GM04503 (cell line): ENCODE results near the gene LYRM9.
"Not testable (repeated sequence)": the region's sequence is repeated elsewhere in the genome, so short reads cannot be mapped to it uniquely, and the experiment has no call there.

ENCODE experiments used
- DNase-seq: peaks from one replicate; pipeline ENCODE4 v3.0.0-alpha.2; 2012; ENCODE audit warnings: low read depth

The LYRM9 gene

DNA sequence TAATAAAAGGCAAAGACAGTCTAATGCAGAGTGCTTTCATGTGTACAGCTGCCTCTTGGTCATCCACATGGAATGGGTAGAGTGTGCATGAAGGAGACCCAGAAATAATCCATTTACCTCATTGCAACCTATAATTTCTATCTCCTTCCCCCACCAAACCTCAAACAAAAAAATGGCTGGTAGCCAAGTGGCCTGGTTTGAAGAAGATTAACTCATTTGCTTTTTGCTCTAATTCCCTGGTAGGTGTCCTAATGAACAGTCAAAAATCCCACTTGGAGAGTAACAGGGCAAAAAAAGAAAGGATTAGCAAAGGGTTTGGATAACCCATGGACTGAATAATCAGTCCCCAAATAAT, 13.0 kb upstream of the LYRM9 start:
- no peak for DNase-seq

DNA sequence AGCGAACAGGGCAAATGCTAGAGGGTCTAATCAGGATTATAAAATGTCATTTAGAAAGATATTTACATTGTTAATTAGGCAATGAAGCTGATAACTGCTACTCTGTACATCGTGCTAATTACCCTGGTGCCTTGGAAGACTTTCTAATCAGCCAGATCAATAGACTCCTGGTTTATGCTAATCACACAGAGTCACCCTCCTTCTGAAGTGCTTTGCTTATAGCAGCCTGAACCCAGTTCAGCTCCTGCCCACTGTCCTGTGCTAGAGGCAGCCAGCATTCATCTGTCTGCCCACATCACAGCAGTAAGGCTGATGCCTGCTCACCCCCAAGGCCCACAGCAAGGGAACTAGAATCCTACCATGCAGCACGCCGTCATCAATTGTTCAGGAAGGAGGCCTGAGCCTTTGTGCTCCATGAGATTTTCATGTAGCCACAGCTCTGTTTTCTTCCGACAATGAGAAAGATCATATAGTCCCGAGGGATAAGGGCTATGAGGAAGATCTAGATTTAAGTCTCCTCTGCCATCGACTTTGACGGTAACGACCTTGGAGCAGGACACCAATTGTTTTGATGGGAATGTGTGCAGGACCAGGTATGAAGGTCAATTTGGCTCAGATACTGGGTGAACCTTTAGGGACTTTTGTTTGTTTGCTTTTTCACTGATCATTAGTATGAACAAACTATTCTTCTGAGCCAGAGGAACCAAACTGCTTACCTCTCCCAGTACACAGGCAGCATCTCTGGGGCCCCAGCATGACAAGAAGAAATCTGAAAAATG, 12.5 kb upstream of the LYRM9 start:
- DNase-seq = no peak

DNA sequence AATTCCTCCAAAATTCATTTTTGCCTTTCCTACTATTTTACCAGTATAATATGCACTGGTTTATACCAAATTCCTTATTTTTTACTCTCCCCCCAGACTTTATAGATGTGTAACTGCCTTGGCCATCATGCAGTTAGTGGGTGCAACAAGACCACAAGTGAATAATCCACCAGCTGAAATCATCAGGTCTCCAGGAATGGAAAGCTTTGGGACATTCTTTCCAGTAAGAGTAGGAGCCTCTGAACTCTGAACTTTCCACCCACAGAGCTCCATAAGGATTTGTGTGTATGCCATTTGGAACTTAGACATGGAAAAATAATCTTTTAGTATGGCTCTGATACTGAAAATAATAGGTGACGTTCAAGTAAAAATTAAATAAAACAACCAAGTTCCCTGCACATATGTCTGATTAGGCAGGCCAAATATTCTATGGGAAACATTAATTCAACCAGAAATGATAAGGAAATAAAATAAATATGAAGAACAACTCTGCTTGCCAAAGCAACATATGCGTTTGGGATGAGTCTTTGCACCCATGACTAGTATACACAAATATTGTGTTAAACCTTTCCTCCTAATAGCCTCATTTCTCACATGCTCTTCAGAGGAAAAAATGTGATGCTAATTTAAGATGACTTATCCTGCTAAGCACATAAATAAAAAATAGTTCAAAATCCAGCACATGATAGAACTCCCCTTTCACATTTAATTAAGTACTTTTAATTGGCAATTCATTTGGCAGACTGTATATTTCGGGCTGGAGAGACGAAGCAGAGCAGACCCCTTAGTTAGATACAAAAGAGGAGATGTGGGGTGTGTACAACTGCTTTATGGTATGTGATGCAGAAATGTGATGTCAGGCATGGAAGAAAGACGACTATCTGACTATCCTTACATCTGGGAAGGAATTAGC, 11.6 kb upstream of the LYRM9 start:
- DNase-seq = no peak

DNA sequence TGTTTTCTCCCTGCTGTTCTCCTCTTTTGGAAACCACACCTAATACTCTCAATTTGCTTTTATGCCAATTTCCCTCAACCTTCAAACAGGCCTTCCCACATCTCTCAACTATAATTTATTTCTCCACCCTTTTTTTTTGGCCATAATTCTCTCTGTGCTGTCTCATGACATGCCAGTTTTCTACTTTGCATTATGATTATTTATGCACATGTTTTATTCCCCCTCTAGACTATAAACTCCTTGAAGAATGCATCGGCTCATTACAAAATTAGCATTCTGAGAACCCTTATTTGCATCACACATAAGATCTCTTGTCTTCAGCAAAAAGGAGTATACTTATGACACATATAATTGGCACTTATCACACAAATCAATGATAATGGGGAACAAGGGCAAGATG, 10.9 kb upstream of the LYRM9 start:
- no peak for DNase-seq

DNA sequence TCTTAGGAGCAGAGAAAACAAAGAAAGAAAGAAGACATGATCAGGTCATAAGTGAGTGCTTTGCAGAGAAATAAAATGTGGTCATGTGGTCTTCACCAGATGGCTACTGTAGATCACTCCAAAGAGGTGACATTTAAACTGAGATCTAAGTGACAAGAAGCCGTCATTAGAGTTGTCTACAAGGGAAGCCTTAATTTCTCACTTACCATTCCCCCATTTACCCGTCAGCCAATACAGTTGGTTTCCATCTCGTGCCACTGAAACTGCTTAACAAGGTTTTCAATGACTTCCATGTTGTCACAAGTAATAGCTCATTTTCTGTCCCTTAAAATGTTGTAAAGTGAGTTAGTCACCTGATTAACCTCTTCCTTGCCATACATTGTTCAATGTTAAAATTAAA, 6.4 kb upstream of the LYRM9 start:
- no peak for DNase-seq

DNA sequence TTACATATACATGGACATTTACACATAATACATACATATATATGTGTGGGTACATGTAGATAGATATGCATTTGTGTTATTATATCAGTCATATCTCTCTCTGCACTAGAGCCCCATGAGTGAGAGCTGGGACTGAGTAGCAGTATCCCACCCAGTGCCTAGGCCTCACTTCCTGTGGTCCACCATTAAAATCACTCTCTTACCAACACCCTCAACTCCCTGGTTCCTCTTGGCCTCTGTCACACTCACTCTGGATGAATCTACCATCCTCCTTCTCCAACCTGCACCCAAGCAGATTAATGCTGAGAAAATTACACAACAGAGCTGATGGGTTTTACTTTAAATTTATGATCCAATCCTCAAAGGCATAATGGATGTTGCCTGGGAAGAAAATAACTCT, 4.9 kb upstream of the LYRM9 start:
- DNase-seq = no peak

DNA sequence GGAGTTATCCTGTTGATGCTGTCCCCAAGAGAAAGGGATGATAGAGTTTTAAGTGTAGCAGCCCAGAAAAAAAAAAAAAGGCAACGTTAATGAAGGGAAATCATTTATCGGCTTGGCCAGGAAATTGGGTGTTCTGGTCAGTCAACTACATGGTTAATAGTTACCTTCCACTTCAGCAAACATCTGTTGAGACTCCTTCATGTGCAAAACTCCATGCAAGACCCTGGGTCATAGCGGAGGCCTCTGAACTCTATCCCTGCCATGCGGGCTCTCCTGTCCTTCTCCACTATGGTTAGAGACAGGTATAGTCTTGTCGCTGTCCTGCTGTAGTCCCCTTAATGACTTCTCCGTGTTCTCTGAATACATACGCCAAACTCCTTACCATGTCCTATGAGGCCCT, 3.5 kb upstream of the LYRM9 start:
- no peak for DNase-seq

DNA sequence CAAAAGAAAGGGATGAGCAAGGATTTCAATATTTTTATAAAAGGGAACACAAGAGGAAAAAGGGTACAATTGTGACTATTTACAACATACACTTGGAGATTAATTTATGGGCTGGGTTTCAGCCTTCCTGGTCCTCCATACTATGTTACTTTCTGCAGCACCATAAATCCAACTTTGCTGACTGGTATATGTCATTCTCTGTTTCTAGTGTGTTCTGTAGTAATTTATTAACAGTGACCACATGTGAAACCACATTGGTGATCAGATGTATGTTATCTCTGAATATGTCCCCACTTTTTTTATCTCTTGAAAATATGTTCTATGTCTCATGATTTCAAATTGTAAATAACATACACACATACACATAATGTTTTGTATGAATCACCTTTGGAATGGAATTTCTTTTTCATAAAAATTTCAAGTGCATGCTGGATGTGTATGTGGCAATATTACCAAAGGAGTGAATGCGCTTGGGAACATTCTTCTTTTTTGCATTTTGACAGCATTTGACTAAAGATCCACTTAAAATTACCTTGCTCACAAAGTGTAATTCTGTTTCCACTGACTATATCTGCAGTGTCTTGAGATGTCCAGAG, 2.9 kb upstream of the LYRM9 start:
- no peak for DNase-seq

DNA sequence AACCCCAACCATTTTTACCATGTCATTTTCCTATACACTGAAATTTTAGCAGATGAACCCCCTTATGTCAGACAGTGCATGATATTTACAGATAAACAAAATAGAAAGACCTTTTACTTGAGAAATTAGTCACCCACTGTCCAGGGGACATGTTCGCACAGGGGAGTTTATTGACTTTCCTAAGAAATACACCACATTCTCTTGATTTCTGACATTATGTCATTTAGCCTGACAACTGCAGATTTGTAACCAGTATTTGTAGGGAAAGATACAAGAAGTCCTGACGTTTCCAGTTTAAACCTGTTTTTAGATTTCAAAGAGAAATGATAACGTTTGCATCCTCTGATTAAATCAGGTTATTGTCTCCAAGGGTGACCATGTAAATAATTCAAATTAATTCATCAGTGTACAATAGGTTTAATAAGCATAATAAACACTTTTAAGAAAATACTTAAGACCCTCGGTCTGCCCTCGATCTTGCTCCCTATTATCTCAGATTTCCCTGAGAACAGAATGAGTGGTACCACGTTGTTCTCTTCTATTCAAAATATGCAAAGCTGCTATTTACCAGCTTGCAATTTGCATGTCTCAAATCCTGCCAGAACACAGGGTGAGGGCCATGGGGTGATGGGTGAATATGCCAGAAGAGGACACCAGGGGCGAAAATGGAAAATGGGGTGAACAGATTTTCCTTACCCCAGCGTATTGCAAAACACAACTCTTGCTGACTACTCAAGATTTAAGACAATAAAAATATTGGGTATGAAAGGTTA, 2.1 kb upstream of the LYRM9 start:
- no peak for DNase-seq

DNA sequence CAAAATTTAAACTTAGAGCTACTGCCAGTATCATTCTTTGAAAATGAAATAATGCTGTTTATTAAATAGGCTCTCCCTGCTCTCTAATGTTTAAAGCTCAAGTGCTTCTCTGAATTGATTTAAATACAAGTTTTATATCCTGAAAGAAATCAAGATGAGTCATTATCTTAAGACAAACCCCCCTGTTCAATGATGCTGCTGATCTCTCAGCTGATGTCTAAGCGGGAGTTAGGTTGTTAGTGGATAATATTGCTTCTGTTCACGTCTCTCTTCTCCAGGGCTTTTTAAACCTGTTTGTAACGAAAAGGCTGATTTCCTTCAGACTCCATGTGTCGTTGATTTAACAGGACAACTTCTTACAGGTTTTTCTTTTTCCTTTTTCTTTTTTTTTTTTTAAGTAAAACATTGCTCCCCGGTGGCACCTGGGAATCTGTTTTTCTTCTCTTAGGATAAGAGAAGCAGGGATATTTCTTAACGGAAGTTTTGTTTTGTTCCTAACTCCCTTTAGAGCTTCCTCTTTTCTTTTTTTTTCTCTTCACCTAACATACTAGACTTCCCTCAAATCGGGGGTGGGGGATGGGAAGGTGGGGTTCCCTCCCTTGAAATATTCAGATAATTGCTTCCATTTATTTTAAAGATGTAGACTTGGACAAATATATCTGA, 807 bp upstream of the LYRM9 start:
- no peak for DNase-seq

DNA sequence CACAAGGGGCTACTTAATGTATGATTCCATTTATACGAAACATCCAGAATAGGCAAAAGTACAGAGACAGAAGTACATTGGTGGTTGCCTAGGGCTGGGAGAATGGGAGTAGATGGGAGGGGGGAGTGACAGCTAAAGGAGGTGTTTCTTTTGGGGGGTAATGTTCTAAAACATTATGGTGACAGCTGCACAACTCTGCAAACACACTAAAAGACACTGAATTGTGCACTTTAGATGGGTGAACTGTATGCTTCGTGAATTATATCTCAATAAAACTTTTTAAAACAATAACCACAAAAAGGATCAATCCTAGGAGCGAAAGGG, 661 bp downstream of the LYRM9 start:
- no peak for DNase-seq

DNA sequence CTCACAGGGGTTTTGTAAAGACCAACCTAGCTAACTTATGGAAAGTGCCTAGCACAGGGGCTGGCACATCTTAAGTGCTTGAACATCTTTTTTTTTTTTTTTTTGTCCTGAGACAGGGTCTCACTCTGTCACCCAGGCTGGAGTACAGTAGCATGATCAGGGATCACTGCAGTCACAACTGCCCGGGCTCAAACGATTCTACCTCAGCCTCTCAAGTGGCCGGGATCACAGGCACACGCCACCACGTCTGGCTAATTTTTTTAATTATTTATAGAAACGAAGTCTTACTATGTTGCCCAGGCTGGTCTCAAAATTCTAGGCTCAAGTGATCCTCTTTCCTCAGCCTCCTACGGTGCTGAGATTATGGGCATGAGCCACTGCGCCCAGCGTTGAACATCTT, 1.3 kb downstream of the LYRM9 start:
- no peak for DNase-seq

DNA sequence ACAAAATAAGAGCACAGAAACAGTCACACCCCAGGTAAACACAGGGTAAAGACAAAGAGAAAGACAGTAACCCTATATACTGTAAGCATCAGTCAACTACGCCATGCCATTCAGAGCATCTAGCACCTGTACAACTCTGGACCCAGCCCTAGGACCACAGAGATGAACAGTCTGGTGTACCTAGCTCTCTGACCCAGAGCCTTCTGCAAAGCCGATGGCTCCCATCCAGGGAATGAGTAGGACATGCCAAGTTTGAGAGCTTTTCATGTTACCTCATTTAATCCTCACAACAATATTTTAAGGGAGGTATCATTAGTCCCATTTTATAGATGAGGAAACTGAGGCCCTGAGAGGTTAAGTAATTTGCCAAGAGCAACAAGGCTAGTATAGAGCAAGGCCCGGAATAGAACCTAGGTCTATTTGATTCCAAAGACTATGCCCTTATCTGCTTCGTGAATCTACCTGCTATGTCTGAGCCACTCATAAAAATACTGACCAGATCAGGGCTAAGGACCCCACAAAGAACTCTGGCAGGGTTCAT, 3.4 kb downstream of the LYRM9 start:
- DNase-seq = no peak

DNA sequence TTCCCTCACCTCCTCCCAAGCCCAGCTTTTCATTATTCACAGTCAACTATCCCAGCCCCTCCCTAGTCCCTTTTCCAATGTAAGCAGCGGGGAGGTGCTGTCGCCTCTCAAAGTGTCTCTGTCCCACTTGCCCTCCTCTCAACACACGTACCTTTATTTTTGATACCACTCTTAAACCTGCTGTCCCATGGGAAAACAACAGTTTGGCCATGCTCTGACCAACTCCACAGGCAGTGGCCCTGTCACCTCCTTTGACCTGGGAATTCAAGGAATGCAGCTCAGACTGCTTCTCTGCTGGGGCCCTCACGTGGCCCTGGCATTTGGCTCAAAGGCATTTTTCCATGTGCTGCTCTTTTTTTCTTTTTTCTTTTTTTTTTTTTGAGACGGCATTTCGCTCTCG, 4.2 kb downstream of the LYRM9 start:
- no peak for DNase-seq

DNA sequence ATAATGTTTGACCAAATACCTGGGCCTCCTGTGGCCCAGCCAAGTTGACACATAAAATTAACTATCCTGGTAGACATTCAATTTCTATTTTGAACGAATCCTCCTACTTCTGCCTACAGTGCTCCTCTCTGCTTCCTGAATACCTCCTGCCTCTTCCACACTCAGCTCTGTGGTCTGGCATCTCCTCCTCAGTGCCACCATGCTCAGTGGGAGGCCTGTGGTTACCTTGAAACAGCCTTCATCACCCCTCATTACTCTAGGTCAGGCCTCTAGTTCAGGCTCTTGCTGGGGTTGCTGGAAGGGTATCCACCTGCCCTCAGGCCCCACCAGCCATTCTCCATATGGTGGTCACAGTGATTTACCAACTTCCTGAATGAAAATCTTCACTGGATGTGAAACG, 5.1 kb downstream of the LYRM9 start:
- DNase-seq = no peak

DNA sequence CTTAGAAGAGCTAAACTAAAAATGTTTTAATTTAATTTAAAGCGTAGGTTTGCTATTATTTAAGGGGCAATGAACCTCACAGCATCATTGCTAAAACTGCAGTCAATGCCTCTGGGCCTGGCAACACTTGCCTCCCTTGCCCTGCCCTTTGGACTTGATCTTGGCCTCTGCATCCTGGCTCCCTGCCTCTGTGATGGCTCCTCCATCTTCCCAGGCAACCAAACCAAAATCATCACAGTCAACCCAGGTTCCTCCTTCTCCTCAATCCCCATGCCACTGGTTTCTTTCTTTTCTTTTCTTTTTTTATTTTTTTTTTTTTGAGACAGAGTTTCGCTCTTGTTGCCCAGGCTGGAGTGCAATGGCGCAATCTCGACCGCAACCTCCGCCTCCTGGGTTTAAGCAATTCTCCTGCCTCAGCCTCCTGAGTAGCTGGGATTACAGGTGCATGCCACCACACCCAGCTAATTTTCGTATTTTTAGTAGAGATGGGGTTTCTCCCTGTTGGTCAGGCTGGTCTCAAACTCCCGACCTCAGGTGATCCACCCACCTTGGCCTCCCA, 6.7 kb downstream of the LYRM9 start:
- not testable (repeated sequence) for DNase-seq

DNA sequence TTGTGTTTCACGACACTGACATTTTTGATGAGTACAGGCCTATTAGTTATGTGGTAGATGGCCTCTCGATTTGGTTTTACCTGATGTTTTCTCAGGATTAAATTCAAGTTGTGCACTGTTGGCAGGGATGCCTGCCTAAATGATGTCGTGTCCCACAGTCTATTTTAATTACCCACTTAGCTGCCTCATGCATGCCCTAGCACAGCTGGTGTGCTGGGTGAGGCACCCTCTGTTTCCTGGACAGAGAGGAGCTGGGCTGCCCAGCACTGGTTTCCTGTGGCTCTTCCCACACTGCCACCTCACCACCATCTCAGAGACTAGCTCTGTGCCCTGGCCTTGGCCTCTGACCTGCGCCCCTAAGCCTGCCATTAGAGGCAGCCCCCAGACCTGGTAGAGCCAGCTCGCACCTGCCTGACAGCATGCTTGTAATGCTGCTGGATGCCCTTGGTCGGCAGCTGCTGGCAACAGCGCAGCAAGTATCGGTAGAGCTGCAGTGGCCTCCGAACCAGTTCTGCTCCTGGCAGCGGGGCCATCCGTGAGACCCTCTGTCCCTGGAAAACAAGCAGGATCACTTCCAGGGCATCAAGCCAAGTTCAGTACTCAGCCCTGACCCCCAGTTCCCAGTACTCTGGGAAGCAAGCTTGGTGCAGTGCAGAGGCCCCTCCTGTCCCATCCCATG, 10.9 kb downstream of the LYRM9 start:
- DNase-seq = no peak

DNA sequence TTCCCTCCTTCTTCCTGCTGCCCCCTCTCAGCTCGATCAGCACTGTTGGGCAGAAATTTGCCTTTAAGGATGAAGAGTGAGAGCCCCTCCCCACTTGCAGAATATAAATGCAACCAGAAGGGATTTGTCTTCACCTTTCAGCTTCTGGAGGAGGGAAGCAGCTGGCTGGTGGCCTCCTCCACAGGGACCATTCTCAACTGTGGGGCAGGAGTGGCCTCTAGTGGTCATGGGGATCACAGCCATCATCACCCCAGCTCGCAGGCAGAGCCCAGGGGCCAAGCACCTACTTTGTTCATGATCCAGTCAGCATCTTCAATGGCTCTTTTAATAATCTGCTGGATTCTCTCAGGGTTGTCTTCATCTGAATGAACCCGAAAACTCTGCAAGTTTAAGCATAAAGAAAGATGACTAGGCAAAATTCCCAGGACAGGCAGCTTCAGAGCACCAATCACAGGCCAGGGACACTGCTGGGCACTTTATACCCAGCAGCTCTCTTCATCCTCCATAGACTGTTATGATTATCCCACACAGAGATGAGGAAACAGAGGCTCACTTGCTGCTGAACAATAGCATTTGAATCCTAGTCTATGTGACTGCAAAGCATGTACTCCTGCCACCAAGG, 13.1 kb downstream of the LYRM9 start:
- no peak for DNase-seq

DNA sequence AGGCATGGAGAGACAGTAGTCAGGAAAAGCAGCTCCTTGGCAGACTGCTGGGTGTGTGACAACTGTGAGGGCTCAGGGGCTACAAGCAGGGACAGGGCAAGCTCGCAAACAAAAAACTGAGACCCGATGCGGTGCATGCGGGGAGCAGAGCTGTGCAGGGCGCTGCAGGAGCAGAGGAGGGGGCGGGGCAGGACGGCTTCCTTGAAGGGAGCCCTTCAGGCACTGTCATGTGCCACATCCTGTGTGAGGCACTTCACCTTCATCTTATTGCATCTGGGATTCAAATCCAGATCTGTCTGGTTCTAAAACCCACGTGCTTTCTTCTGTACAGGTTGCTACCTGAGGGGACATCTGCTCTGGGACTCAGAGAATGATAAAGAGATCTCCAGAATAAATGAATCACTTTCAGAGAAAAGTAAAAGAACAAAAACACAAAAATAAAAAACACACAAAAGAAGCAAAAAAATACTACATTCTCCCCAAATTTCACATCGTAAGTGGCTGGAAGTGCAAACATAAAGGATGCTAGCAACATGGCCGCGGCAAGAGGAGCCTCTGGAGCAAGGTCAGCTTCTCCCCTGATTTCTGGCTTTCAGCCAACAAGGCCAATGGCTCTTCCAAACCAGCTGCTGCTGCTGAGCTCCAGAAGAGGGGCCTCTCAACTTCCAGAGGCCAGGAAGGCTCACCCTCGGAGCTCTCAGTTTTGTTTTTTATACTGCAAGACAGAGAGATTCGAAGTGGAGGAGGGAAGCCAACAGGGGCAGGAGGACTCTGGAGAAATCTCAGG, 14.2 kb downstream of the LYRM9 start:
- no peak for DNase-seq

DNA sequence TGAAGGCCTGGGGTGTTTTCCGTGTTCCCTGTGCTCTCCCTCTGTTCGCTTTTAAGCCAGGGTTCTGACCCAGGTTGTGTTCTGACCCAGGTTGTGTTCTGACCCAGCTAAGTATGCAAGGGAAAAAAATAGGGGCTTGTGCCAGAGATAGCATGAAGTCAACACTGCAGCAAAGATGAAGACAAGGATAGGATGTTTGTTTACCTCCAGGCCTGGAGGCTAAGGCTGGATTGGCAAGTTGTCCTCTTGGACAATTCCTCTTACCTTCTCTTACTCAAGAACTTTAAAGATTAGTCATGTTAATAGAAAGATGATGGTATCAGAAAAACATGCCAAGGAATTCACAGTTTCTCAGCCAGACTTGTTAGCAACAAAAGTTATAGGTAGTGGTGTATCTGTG, 19.4 kb downstream of the LYRM9 start:
- DNase-seq = no peak
